ENCODE results near the gene LFNG.

Gene LFNG

DNA sequence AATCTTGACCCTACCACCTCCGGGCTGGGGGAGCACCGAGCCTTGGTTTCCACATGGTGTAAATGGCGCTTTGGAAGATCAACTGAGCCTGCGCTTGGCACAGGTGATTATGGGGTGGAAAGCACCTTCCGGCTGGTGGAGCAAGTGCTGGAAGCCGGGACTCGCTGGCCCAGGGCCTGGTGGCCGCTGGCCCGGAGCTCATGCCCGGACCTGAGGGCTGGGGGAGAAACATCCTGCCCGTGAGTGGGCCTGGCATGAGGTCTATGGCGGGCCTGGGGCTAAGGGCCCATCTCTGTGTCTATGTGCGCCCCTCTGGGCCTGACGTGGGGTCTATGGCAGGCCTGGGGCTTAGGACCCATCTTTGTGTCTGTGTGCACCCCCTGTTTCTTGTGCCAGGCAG lies 14.2 kb upstream of the LFNG start:
- no peaks in the 10 kb centered on the region; the same call in 1 of the 2 replicates for H3K4me1 ChIP-seq (ENCODE audit: insufficient read depth, low read length)
- H3K27ac ChIP-seq (ENCODE audit: low read length): no peak overlapping the region
- no peak overlapping the region for H3K9ac ChIP-seq (ENCODE audit: low read depth, low read length)
- no peaks in the 10 kb centered on the region for H3K27me3 ChIP-seq (ENCODE audit: insufficient read depth, low read length)
- H3K4me3 ChIP-seq (ENCODE audit: low read length): no peak overlapping the region
- H3K36me3 ChIP-seq (ENCODE audit: insufficient read depth, low read depth, low read length): no peaks in the 10 kb centered on the region
- no peaks in the 10 kb centered on the region for H3K9me3 ChIP-seq (ENCODE audit: insufficient read depth, low read depth, low read length)

DNA sequence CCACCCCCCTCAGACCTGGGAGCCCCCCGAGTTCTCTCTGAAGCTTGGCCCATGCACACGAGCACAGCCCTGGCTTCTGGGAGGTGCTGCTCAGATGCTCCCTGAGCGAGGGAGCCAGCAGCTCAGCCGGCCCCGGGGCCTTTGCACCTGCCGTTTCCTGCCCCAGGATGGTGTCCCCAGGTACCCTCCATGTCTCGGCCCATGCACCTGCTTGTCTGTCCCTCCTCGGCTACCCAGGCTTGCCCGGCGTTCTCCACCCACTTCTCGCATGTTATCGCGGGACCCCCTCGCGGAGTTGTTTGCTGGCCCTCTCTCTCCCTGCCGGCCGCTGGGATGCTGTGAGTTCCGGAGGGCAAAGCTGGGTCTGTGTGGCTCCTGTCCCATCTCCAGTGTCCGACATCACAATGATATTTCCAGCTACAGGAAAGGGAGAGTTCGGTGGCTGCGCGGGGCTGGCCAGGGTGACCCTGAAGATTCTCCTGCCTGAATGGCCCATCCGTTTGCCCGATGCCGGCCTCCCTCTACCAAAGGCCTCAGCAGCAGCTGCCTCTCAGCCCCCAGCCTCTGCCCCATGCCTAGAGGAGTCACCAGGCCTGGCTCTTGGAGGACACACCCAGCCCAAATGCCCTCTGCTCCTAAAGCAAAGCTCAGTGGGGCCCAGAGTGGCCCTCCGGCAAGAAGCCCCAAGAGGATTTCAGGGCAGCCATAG lies 12.2 kb upstream of the LFNG start:
- Histone ChIP-seq H3K4me3 (ENCODE audit: low read length) (no peak overlapping the region), H3K9ac (ENCODE audit: low read depth, low read length) (no peak overlapping the region), H3K27ac (ENCODE audit: low read length) (no peak overlapping the region)

DNA sequence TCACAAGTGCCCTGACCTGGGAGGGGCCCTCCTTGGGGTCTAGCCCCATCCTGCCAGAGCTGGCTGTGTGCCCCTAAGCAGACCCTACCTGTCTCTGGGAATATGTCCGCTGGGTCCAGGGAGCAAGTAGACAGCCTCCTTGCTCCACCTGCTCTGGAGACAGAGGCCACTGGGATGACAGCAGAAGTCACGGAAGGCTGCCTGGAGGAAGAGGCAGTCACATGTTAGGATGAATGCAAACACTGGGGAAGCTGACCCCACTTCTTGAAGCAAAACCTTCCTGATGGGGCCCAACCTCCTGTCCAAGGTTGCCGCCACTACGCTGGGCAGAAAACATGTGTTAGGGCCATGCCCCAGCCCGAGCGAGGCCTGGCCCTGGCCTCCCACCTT lies 11.7 kb upstream of the LFNG start:
- Histone ChIP-seq H3K27ac (ENCODE audit: low read length) (no peak overlapping the region), H3K36me3 (ENCODE audit: insufficient read depth, low read depth, low read length) (no peaks in the 10 kb centered on the region), H3K9ac (ENCODE audit: low read depth, low read length) (no peak overlapping the region), H3K9me3 (ENCODE audit: insufficient read depth, low read depth, low read length) (no peaks in the 10 kb centered on the region), H3K4me1 (ENCODE audit: insufficient read depth, low read length) (no peaks in the 10 kb centered on the region), H3K4me3 (ENCODE audit: low read length) (no peak overlapping the region), H3K27me3 (ENCODE audit: insufficient read depth, low read length) (no peaks in the 10 kb centered on the region)

More for the DNA sequence above, 12.2 kb upstream of the LFNG start:
- Histone ChIP-seq H3K9me3 (ENCODE audit: insufficient read depth, low read depth, low read length) (no peaks in the 10 kb centered on the region), H3K4me1 (ENCODE audit: insufficient read depth, low read length) (no peaks in the 10 kb centered on the region), H3K36me3 (ENCODE audit: insufficient read depth, low read depth, low read length) (no peaks in the 10 kb centered on the region), H3K27me3 (ENCODE audit: insufficient read depth, low read length) (no peaks in the 10 kb centered on the region)

DNA sequence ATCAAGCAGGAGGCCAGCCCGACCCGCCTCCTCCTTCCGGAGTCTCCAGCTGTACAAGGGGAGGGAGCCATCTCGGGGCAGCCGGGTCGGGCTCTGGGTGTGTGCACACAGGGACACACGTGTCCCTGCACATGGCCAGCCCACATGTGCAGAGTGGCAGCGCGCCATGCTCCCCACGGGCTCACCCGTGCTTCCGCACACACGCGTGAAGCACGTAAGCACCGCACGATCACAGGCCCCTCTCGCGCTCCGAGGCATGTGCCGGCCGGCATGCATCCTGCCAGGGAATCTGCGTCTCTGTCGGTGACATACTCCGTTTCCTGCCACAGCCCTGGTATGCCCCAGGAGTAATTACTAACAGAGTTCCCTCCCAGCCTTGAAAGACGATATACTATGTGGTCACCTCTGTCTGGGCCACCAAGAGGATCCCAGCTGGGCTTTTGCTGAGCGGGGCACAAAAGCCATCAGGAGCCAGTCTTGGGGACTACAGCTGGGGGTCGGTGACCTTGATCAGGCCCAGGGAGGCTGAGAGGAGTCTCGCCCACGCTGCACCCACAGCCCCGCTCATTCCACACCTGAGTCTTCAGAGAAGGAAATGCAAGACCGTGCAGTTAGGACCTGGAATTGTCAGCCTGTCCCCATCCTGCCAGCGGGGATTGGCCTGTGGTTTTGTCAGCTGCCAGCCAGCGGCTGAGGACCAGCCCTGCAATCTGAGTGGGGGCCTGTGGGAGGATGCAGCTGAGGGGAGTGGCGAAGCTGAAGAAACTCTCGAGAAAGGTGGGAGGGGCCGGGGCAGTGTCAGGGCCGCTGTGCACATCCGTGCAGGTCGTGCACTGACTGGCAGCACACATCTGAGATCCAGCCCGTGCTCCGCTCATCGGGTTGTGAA lies 11.0 kb upstream of the LFNG start:
- Histone ChIP-seq H3K9ac (ENCODE audit: low read depth, low read length) (no peak overlapping the region), H3K36me3 (ENCODE audit: insufficient read depth, low read depth, low read length) (no peaks in the 10 kb centered on the region), H3K27me3 (ENCODE audit: insufficient read depth, low read length) (no peaks in the 10 kb centered on the region), H3K9me3 (ENCODE audit: insufficient read depth, low read depth, low read length) (no peaks in the 10 kb centered on the region), H3K27ac (ENCODE audit: low read length) (no peak overlapping the region), H3K4me1 (ENCODE audit: insufficient read depth, low read length) (no peaks in the 10 kb centered on the region), H3K4me3 (ENCODE audit: low read length) (no peak overlapping the region)

DNA sequence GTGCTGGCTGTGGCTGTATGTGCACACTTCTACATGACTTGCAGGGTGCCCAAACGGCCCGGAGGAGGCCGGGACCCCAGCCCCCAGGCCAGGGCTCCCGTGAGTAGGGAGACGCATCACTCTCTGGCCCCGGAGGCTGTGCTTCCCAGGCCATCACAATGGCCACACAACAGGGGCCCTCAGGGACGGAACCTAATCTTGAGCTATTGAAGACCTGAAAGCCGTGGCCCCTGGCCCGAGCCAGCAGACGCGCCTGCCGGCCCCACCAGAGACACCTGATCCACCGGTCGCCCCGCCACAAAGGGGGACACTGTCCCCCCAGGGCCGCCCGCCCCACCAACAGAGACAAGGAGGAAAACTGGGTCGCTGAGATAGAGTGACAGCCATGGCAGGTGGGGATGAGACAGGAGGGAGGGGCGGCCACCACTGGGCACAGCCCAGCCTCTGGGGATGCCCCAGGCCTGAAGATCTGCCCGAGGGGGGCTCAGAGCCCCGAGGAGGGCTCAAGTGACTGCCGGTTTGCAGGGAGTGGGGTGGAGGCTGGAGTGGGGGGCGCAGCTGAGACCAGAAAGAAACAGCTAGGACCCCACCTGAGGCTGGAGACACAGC lies 10.2 kb upstream of the LFNG start:
- no peaks in the 10 kb centered on the region for H3K36me3 ChIP-seq (ENCODE audit: insufficient read depth, low read depth, low read length)
- H3K4me3 ChIP-seq (ENCODE audit: low read length): no peak overlapping the region
- no peak overlapping the region for H3K27ac ChIP-seq (ENCODE audit: low read length)
- H3K27me3 ChIP-seq (ENCODE audit: insufficient read depth, low read length): no peaks in the 10 kb centered on the region
- no peaks in the 10 kb centered on the region for H3K9me3 ChIP-seq (ENCODE audit: insufficient read depth, low read depth, low read length)
- H3K4me1 ChIP-seq (ENCODE audit: insufficient read depth, low read length): no peaks in the 10 kb centered on the region
- H3K9ac ChIP-seq (ENCODE audit: low read depth, low read length): no peak overlapping the region

DNA sequence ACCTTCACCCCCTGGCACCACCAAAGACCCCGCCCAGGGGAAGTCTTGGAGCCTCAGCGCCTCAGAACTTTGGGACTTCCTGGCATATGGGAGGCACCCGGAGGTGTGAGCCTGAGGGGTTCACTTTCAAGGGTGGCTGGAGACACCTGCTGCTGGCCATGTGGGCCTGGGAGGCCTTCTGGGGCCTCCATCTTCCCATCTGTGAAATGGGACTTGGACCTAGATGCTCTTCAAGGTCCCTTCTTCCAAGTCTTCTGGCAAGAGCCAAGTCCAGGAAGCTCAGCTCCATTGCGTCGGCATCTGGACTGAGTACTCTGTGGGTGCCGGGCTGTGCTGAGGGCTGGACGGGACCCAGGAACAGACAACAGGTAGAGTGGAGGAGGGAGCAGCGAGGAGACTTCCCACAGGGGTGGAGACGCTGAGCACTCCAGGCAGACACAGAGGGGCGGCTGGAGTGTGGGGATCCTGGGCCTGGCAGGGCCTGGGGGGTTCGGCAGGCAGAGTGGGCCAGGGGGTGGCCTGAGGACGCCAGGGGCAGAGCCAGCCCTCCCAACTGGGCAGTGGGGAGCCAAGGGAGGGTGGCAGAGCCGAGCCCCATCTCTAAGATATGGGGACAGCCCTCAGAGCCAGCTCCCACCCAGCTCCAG lies 9.3 kb upstream of the LFNG start:
- Histone ChIP-seq H3K4me1 (ENCODE audit: insufficient read depth, low read length) (no peaks in the 10 kb centered on the region), H3K36me3 (ENCODE audit: insufficient read depth, low read depth, low read length) (no peaks in the 10 kb centered on the region), H3K27ac (ENCODE audit: low read length) (no peak overlapping the region), H3K27me3 (ENCODE audit: insufficient read depth, low read length) (no peaks in the 10 kb centered on the region), H3K9ac (ENCODE audit: low read depth, low read length) (no peak overlapping the region), H3K9me3 (ENCODE audit: insufficient read depth, low read depth, low read length) (no peaks in the 10 kb centered on the region), H3K4me3 (ENCODE audit: low read length) (no peak overlapping the region)

DNA sequence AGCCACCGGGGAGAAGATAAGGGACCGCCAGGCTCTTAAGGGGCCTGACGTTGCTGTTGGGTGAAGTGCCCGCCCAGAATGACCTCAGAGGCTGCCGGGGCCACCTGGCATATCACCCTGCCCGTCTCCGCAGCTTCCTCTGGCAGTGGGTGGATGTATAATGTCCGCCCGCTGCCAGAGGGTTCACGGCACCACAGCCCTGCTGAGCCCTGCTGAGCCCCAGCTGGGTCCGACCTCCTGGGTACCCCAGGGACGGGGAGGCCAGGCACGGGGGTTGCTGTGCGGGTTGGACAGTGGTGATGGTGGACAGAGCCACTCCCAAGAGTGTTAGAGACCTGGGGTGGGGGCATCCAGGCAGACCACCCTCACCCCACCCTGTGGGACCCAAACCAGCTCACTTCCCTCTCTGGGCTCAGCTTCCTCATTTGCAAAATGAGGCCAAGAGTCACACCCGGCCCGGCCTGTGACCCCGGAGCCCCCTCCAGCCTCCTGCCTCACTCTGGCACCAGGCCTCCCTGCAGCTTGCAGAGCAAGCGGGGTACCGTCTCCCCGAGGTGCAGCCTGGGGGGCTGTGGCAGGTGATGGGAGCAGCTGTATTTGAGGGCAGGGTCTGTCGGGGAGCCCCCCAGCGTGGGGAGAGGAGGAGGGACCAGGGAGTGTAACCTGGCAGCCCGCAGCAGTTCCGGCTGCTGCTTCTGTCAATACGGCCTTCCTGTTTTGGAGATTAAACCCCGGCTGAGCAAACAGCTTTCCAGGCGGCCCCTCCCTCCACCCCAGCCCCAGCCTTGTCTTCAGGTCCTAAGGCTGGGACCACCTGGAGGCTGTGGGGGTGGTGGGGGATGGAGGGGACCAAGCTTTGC lies 8.4 kb upstream of the LFNG start:
- Histone ChIP-seq H3K27ac (ENCODE audit: low read length) (no peak overlapping the region), H3K9ac (ENCODE audit: low read depth, low read length) (no peak overlapping the region), H3K27me3 (ENCODE audit: insufficient read depth, low read length) (0 out of 2 replicates have a peak, but pooled peaks cover under 1% of the 10 kb centered on the region), H3K36me3 (ENCODE audit: insufficient read depth, low read depth, low read length) (no peaks in the 10 kb centered on the region), H3K9me3 (ENCODE audit: insufficient read depth, low read depth, low read length) (no peaks in the 10 kb centered on the region), H3K4me3 (ENCODE audit: low read length) (no peak overlapping the region), H3K4me1 (ENCODE audit: insufficient read depth, low read length) (no peaks in the 10 kb centered on the region)

DNA sequence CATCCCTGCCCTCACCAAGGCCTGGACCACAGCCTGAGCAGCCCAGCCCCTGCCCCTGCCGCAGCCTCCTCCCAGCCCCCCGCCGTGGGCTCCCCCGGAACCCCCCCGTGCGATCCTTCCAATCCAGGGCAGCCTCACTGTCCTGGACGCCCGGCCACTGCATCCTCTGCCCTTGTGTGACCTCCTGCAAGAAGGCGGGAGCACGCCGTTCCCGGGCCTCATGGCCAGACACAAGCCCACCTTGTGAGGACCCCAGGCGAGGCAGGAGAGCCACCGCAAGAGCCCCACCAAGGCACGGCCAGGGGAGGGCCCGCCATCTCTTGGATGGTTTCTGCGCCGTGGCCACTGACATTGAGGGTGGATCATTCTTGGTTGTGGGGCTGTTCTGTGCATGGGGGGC lies 7.8 kb upstream of the LFNG start:
- Histone ChIP-seq H3K27me3 (ENCODE audit: insufficient read depth, low read length) (peaks cover 5% of the 10 kb centered on the region; the same call in 1 of the 2 replicates), H3K9me3 (ENCODE audit: insufficient read depth, low read depth, low read length) (no peaks in the 10 kb centered on the region), H3K9ac (ENCODE audit: low read depth, low read length) (no peak overlapping the region), H3K4me1 (ENCODE audit: insufficient read depth, low read length) (peaks cover 2% of the 10 kb centered on the region; the same call in 1 of the 2 replicates), H3K36me3 (ENCODE audit: insufficient read depth, low read depth, low read length) (no peaks in the 10 kb centered on the region), H3K27ac (ENCODE audit: low read length) (no peak overlapping the region), H3K4me3 (ENCODE audit: low read length) (no peak overlapping the region)

DNA sequence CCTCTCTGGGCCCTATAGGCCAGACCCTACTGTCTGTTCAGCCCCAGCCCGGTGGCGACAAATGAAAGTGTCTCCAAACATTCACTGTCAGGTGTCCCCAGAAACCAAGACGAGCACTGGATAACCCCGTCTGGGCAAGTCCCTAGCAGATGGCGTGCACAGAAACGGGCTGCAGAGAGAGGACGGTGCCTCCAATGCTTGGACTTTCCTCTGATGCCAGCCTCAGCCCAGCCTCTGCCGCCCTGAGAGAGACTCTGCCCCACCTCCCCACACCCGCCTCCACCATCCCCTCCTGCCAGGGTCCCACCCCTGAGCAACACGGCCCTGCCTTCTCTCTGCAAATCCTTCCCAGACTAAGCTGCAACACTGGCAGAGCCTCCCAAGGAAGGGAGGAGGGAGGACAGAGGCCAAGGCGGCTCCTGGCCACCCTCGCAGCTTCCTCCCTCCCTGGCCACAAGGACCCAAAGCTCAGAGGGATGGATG lies 7.4 kb upstream of the LFNG start:
- Histone ChIP-seq H3K9ac (ENCODE audit: low read depth, low read length) (no peak overlapping the region), H3K4me1 (ENCODE audit: insufficient read depth, low read length) (peaks cover 6% of the 10 kb centered on the region; the same call in 1 of the 2 replicates), H3K4me3 (ENCODE audit: low read length) (no peak overlapping the region), H3K27ac (ENCODE audit: low read length) (no peak overlapping the region), H3K27me3 (ENCODE audit: insufficient read depth, low read length) (peaks cover 10% of the 10 kb centered on the region; the same call in 1 of the 2 replicates), H3K9me3 (ENCODE audit: insufficient read depth, low read depth, low read length) (no peaks in the 10 kb centered on the region), H3K36me3 (ENCODE audit: insufficient read depth, low read depth, low read length) (no peaks in the 10 kb centered on the region)

DNA sequence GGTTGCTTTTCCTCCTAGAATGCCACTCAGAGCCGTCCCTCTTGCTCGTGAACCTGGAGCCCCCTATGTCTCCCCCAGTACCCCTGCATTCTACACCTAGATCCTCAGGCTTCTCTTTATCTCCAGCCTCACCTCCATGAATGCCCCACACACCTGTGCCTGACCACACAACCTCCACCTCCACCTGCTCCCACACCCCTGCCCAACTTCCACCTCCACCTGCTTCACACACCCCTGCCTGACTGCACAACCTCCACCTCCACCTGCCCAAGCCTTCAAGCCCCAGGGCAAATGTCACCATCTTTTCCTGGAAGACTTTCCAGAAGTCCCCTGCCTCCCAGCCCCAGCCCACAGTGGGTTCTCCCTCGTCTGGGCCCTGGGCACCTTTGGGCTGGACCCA lies 6.9 kb upstream of the LFNG start:
- Histone ChIP-seq H3K27me3 (ENCODE audit: insufficient read depth, low read length) (peaks cover 14% of the 10 kb centered on the region), H3K27ac (ENCODE audit: low read length) (no peak overlapping the region), H3K4me1 (ENCODE audit: insufficient read depth, low read length) (peaks cover 11% of the 10 kb centered on the region; the same call in 1 of the 2 replicates), H3K4me3 (ENCODE audit: low read length) (no peak overlapping the region), H3K36me3 (ENCODE audit: insufficient read depth, low read depth, low read length) (no peaks in the 10 kb centered on the region), H3K9me3 (ENCODE audit: insufficient read depth, low read depth, low read length) (no peaks in the 10 kb centered on the region), H3K9ac (ENCODE audit: low read depth, low read length) (no peak overlapping the region)
